ENCODE data around the gene CREB3L2.

DNA sequence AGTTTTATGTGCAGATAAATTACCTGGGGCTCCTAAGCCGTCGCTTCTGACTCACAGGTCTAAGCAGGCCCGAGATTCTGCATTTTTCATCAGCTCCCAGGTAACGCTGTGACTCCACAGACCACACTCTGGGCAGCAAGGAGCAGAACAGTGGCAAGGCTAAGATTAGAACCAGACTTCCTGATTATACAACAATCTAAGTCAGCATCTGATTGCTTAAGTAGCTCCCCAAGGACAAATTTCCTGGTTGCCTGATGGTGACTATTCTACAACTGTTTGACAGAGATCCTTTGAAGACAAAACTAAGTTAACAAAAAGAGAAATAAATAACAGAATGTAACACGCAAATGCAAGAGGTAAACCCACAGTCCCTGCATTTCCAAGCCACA, 69.0 kb downstream of the CREB3L2 start:
- TF ChIP-seq, protein P1, sequence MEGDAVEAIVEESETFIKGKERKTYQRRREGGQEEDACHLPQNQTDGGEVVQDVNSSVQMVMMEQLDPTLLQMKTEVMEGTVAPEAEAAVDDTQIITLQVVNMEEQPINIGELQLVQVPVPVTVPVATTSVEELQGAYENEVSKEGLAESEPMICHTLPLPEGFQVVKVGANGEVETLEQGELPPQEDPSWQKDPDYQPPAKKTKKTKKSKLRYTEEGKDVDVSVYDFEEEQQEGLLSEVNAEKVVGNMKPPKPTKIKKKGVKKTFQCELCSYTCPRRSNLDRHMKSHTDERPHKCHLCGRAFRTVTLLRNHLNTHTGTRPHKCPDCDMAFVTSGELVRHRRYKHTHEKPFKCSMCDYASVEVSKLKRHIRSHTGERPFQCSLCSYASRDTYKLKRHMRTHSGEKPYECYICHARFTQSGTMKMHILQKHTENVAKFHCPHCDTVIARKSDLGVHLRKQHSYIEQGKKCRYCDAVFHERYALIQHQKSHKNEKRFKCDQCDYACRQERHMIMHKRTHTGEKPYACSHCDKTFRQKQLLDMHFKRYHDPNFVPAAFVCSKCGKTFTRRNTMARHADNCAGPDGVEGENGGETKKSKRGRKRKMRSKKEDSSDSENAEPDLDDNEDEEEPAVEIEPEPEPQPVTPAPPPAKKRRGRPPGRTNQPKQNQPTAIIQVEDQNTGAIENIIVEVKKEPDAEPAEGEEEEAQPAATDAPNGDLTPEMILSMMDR (IDR thresholded peaks at IDR 0.05): no peak
- no peak for TF ChIP-seq EZH2 (IDR thresholded peaks at IDR 0.05; ENCODE audit: borderline replicate concordance, insufficient read depth, low read depth, low read length, poor library complexity, severe bottlenecking)

Data from B cell (primary cell).